Neural cell (in vitro differentiated cells): ENCODE data around the gene THRB.

Experiments
- EP300 ChIP-seq: fragments of 450-650 bp; conservative IDR thresholded peaks from 2 replicates; pipeline ENCODE4 v1.6.1; 2014; ENCODE audit warnings: antibody characterized with exemption, mild to moderate bottlenecking, moderate library complexity; ENCODE audit not compliant: poor library complexity, severe bottlenecking
- EZH2 ChIP-seq: fragments of 200-600, 300-800 bp; shearing (Covaris generic), sonication (generic); IDR thresholded peaks from 2 replicates; pipeline ENCODE4 v1.6.1; 2014; ENCODE audit warnings: antibody characterized with exemption, low read length, borderline replicate concordance, mild to moderate bottlenecking; ENCODE audit not compliant: insufficient read depth, poor library complexity, severe bottlenecking
- MXI1 ChIP-seq: fragments of 450-650 bp; conservative IDR thresholded peaks from 2 replicates; pipeline ENCODE4 v1.6.1; 2014; ENCODE audit warnings: antibody characterized with exemption, mild to moderate bottlenecking; ENCODE audit not compliant: poor library complexity, severe bottlenecking
- POLR2AphosphoS5 ChIP-seq: IDR thresholded peaks from 2 replicates; pipeline ENCODE4 v1.6.1; 2012
- RAD21 ChIP-seq: fragments of 450-650 bp; conservative IDR thresholded peaks from 2 replicates; pipeline ENCODE4 v1.6.1; 2014; ENCODE audit warnings: antibody characterized with exemption, mild to moderate bottlenecking, moderate library complexity
- TAF1 ChIP-seq: IDR thresholded peaks from 2 replicates; pipeline ENCODE4 v1.6.1; 2012; ENCODE audit warnings: low read depth
- TF ChIP-seq, protein P1 (sequence below): fragments of 450-650 bp; IDR thresholded peaks from 2 replicates; pipeline ENCODE4 v1.5.1; 2014; ENCODE audit warnings: antibody characterized with exemption, mild to moderate bottlenecking, moderate library complexity; ENCODE audit not compliant: poor library complexity, severe bottlenecking
- TF ChIP-seq, protein P2 (sequence below): IDR thresholded peaks from 2 replicates; pipeline ENCODE4 v1.6.1; 2012; ENCODE audit warnings: borderline replicate concordance

DNA sequence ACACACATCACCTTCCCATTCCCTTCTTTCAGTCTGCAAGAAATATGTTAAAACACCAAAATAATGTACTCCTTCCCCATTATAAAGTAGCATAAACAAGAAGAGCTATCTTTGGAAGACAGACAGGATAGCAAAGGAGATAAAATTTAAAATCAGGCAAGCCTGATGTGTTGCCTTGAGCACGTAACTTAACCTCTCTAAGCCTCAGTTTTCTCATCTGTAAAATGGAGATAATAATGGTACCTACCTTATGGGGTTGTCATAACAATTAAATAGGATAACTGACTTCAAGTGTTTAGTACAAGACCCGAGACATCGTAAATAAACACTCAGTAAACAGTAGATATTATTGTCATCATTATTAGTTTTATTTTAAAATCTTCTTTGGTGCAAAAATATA, 407.2 kb downstream of the THRB start:
- no peak for TF ChIP-seq TAF1
- TF ChIP-seq, protein P1, sequence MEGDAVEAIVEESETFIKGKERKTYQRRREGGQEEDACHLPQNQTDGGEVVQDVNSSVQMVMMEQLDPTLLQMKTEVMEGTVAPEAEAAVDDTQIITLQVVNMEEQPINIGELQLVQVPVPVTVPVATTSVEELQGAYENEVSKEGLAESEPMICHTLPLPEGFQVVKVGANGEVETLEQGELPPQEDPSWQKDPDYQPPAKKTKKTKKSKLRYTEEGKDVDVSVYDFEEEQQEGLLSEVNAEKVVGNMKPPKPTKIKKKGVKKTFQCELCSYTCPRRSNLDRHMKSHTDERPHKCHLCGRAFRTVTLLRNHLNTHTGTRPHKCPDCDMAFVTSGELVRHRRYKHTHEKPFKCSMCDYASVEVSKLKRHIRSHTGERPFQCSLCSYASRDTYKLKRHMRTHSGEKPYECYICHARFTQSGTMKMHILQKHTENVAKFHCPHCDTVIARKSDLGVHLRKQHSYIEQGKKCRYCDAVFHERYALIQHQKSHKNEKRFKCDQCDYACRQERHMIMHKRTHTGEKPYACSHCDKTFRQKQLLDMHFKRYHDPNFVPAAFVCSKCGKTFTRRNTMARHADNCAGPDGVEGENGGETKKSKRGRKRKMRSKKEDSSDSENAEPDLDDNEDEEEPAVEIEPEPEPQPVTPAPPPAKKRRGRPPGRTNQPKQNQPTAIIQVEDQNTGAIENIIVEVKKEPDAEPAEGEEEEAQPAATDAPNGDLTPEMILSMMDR = no peak
- TF ChIP-seq POLR2AphosphoS5 = no peak
- no peak for TF ChIP-seq EZH2
- no peak for TF ChIP-seq EP300
- no peak for TF ChIP-seq RAD21
- TF ChIP-seq, protein P2, sequence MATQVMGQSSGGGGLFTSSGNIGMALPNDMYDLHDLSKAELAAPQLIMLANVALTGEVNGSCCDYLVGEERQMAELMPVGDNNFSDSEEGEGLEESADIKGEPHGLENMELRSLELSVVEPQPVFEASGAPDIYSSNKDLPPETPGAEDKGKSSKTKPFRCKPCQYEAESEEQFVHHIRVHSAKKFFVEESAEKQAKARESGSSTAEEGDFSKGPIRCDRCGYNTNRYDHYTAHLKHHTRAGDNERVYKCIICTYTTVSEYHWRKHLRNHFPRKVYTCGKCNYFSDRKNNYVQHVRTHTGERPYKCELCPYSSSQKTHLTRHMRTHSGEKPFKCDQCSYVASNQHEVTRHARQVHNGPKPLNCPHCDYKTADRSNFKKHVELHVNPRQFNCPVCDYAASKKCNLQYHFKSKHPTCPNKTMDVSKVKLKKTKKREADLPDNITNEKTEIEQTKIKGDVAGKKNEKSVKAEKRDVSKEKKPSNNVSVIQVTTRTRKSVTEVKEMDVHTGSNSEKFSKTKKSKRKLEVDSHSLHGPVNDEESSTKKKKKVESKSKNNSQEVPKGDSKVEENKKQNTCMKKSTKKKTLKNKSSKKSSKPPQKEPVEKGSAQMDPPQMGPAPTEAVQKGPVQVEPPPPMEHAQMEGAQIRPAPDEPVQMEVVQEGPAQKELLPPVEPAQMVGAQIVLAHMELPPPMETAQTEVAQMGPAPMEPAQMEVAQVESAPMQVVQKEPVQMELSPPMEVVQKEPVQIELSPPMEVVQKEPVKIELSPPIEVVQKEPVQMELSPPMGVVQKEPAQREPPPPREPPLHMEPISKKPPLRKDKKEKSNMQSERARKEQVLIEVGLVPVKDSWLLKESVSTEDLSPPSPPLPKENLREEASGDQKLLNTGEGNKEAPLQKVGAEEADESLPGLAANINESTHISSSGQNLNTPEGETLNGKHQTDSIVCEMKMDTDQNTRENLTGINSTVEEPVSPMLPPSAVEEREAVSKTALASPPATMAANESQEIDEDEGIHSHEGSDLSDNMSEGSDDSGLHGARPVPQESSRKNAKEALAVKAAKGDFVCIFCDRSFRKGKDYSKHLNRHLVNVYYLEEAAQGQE = no peak
- no peak for TF ChIP-seq MXI1
